ENCODE results near the gene PLA1A. TPM values are rescaled to one million over a fixed set of nuclear protein-coding genes. Genes with fewer than 3 reads are reported as not detected.

PLA1A gene
- total and polyA plus RNA-seq, 2 of the 4 experiments (the other 2 are of a cell fraction): not detected

DNA sequence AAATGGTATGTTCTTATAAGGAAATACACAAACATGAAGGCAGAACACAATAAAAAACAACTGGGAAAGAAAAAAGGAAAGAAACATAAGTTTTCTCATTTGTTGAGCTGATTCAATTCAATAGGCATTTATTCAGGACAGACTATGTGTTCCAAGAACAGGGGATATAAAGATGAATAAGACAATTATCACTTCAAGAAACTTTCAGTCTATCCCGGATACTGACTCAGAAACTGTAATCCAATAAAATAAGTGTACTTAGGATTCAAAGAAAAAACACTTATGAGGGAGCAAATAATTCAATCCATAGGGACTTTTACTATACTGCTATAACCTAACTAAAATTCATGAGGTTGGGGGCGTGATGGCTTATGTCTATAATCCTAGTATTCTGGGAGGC lies 66.2 kb downstream of the PLA1A start:
- WGBS, 2 experiments (ENCODE audit: extremely low coverage in 2 of 2, insufficient read length in 1 of 2): no CpG with 5 or more reads among the region's 2 CpGs
- DNase-seq: no peak
- Histone ChIP-seq H3K4me2 (ENCODE audit: low read depth, low read length) (no peak overlapping the region), H3K79me1 (ENCODE audit: low read depth in 1 of 2, low read length in 2 of 2) (no peaks in the 10 kb centered on the region), H3K4me3 (ENCODE audit: insufficient read depth, low read depth, low read length) (no peak overlapping the region), H2BK15ac (ENCODE audit: low read depth, low read length) (no peak overlapping the region), H4K8ac (ENCODE audit: low read depth in 2 of 2, low read length in 2 of 2) (no peak overlapping the region), H2BK5ac (ENCODE audit: low read depth, low read length, poor library complexity, severe bottlenecking) (no peak overlapping the region), H3K27me3 (ENCODE audit: control insufficient read depth, insufficient read depth, low read length) (no peaks in the 10 kb centered on the region), H3K4ac (ENCODE audit: low read depth, low read length) (no peak overlapping the region), H2AK9ac (replicated peaks; ENCODE audit: low read depth, low read length, poor library complexity) (no peak overlapping the region), H3K23ac (ENCODE audit: low read depth, low read length) (no peak overlapping the region), H3K9me3 (ENCODE audit: control insufficient read depth, insufficient read depth, low read length) (no peaks in the 10 kb centered on the region), H2AK5ac (ENCODE audit: low read depth, low read length) (no peak overlapping the region), H2AFZ (replicated peaks; ENCODE audit: low read length, poor library complexity) (no peak overlapping the region), H4K5ac (ENCODE audit: low read depth, low read length) (no peak overlapping the region), H2BK120ac (ENCODE audit: low read depth, low read length) (no peak overlapping the region), H3K36me3 (ENCODE audit: control insufficient read depth, insufficient read depth, low read length) (no peaks in the 10 kb centered on the region), H3K4me1 (ENCODE audit: control insufficient read depth, insufficient read depth, low read length) (peaks cover 2% of the 10 kb centered on the region; the same call in 1 of the 2 replicates), H4K20me1 (ENCODE audit: insufficient read depth, low read length) (no peaks in the 10 kb centered on the region), H3K56ac (ENCODE audit: extremely low read depth, insufficient read depth, low read length) (no peak overlapping the region), H4K91ac (ENCODE audit: insufficient read depth, low read depth, low read length) (no peak overlapping the region), H2BK20ac (ENCODE audit: low read depth, low read length) (no peak overlapping the region), H3K27ac (ENCODE audit: insufficient read depth, low read length) (no peak overlapping the region), H3K18ac (ENCODE audit: low read depth, low read length) (no peak overlapping the region), H3K9me1 (ENCODE audit: insufficient read depth, low read length) (no peaks in the 10 kb centered on the region), H3K14ac (replicated peaks; ENCODE audit: low read depth, low read length) (no peak overlapping the region), H3K9ac (ENCODE audit: low read depth, low read length) (no peak overlapping the region)
- ATAC-seq (ENCODE audit: low read depth): no peak
- no peak for TF ChIP-seq RCOR1 (IDR thresholded peaks at IDR 0.05; ENCODE audit: insufficient replicate concordance, low read length)
- TF ChIP-seq FOS (IDR thresholded peaks at IDR 0.05; ENCODE audit: low read depth, low read length): no peak
- TF ChIP-seq, protein P1, sequence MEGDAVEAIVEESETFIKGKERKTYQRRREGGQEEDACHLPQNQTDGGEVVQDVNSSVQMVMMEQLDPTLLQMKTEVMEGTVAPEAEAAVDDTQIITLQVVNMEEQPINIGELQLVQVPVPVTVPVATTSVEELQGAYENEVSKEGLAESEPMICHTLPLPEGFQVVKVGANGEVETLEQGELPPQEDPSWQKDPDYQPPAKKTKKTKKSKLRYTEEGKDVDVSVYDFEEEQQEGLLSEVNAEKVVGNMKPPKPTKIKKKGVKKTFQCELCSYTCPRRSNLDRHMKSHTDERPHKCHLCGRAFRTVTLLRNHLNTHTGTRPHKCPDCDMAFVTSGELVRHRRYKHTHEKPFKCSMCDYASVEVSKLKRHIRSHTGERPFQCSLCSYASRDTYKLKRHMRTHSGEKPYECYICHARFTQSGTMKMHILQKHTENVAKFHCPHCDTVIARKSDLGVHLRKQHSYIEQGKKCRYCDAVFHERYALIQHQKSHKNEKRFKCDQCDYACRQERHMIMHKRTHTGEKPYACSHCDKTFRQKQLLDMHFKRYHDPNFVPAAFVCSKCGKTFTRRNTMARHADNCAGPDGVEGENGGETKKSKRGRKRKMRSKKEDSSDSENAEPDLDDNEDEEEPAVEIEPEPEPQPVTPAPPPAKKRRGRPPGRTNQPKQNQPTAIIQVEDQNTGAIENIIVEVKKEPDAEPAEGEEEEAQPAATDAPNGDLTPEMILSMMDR (conservative IDR thresholded peaks at IDR 0.05; ENCODE audit: low read depth, low read length): no peak
- TF ChIP-seq CEBPB (IDR thresholded peaks at IDR 0.05; ENCODE audit: low read depth, low read length): no peak
- TF ChIP-seq MAZ (IDR thresholded peaks at IDR 0.05; ENCODE audit: borderline replicate concordance, low read depth, low read length): no peak
- TF ChIP-seq BHLHE40 (IDR thresholded peaks at IDR 0.05; ENCODE audit: low read depth, low read length): no peak
- TF ChIP-seq, protein P2, sequence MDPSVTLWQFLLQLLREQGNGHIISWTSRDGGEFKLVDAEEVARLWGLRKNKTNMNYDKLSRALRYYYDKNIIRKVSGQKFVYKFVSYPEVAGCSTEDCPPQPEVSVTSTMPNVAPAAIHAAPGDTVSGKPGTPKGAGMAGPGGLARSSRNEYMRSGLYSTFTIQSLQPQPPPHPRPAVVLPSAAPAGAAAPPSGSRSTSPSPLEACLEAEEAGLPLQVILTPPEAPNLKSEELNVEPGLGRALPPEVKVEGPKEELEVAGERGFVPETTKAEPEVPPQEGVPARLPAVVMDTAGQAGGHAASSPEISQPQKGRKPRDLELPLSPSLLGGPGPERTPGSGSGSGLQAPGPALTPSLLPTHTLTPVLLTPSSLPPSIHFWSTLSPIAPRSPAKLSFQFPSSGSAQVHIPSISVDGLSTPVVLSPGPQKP (IDR thresholded peaks at IDR 0.05; ENCODE audit: borderline replicate concordance, low read depth, low read length): no peak
- TF ChIP-seq SMC3 (IDR thresholded peaks at IDR 0.05; ENCODE audit: low read depth, low read length): no peak
- no peak for TF ChIP-seq MXI1 (IDR thresholded peaks at IDR 0.05; ENCODE audit: borderline replicate concordance, low read depth, low read length)
- dilution Hi-C loops (cut with HindIII; ENCODE audit: low sequenced_read_pairs, unreplicated experiment) (no loop called here), intact Hi-C loops (cut with micrococcal nuclease) (no loop called here), in situ Hi-C loops (cut with MboI; ENCODE audit: low sequenced_read_pairs) (no loop called here)
- CTCF ChIA-PET: no interaction called here
- no TSS peak for BruUV-seq (replicated peaks)
- POLR2A ChIA-PET (ENCODE audit: unreplicated experiment): no interaction called here

Measured in IMR-90 (cell line).